ENCODE results near the gene TM4SF4.

The TM4SF4 gene

DNA sequence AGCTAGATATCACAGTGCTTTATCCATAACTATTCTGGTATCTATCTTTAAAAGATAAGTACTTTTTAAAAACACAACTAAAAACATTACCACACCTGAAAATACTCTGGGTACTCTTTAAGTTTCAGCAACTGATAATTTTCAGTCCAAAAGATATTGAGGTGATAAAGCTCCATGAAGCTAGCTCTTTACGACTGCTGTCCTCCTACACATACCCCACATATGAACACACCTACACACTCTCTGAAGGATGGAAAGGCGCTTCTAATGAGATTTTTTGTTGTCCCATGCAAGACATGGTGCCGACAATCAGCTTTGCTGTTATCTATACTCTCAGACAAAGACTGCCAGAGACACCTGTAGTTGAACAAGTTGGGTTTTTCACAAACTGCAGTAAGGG lies 19.1 kb upstream of the TM4SF4 start:
- no peak overlapping the region for H3K9ac ChIP-seq (ENCODE audit: low read length)
- H3K27me3 ChIP-seq (replicated peaks; ENCODE audit: control insufficient read depth, insufficient read depth, low read length): no peaks in the 10 kb centered on the region
- H3K4me3 ChIP-seq (ENCODE audit: low read length): no peak overlapping the region
- DNase-seq (ENCODE audit: low read depth): no peak
- H3K9me3 ChIP-seq (ENCODE audit: control insufficient read depth, low read length): peaks cover 5% of the 10 kb centered on the region
- H3K36me3 ChIP-seq (ENCODE audit: control insufficient read depth, insufficient read depth, low read length, severe bottlenecking): no peaks in the 10 kb centered on the region
- peaks cover 21% of the 10 kb centered on the region for H3K4me1 ChIP-seq (ENCODE audit: control insufficient read depth, insufficient read depth, low read length)

DNA sequence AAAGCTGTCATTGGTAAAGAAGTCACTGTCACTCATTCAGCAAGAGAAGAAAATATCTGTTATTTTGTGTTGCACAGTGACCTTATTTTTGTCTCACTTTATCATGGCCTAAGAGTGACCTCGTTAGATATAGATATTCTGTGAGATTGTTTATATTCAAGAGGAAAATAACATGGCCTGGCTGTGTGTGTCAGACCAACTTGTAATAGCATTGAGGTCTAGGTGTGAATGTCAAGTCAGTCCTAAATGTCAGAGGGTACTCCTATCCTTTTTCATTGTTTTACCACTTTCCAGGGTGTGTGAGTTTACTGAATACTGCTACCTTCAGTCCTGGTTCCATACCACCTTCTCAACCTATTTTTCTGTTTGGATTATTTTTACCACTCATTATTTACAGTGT lies 18.5 kb upstream of the TM4SF4 start:
- H3K4me1 ChIP-seq (ENCODE audit: control insufficient read depth, insufficient read depth, low read length): peaks cover 24% of the 10 kb centered on the region
- H3K4me3 ChIP-seq (ENCODE audit: low read length): no peak overlapping the region
- H3K9ac ChIP-seq (ENCODE audit: low read length): no peak overlapping the region
- H3K27me3 ChIP-seq (replicated peaks; ENCODE audit: control insufficient read depth, insufficient read depth, low read length): no peaks in the 10 kb centered on the region
- no peak for DNase-seq (ENCODE audit: low read depth)
- peaks cover 5% of the 10 kb centered on the region for H3K9me3 ChIP-seq (ENCODE audit: control insufficient read depth, low read length)
- no peaks in the 10 kb centered on the region for H3K36me3 ChIP-seq (ENCODE audit: control insufficient read depth, insufficient read depth, low read length, severe bottlenecking)

DNA sequence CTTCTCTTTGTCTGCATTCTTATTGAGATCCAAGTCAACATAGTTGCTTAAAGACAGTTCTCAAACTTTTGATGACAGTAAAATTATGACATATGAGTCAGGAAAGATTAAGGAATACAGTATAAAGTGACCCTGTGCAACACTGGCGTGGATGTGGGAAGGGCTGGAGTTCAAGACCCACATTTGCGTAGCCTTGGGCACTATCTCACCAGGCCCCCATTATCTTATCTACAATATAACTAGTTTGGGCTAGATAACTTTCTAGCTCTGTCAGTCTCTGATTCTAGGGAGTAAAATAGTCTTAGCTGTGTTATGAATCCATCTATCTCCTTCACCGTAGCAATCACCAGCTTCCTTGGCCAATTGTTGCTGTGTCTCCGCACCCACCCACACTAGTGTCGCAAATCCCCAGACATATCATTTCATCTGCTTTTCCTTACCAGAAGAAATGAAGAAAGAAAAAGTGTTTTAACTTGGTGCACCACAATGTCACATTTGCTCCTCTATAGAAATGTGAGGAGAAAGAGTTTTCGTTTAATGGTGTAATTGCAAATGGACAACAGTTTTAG lies 14.9 kb upstream of the TM4SF4 start:
- no peaks in the 10 kb centered on the region for H3K27me3 ChIP-seq (replicated peaks; ENCODE audit: control insufficient read depth, insufficient read depth, low read length)
- peak overlapping the region; percentile 42 for H3K4me3 ChIP-seq (ENCODE audit: low read length)
- H3K9ac ChIP-seq (ENCODE audit: low read length): peak overlapping the region; percentile 66
- H3K36me3 ChIP-seq (ENCODE audit: control insufficient read depth, insufficient read depth, low read length, severe bottlenecking): no peaks in the 10 kb centered on the region
- peaks cover 26% of the 10 kb centered on the region for H3K4me1 ChIP-seq (ENCODE audit: control insufficient read depth, insufficient read depth, low read length)
- DNase-seq (ENCODE audit: low read depth): no peak
- H3K9me3 ChIP-seq (ENCODE audit: control insufficient read depth, low read length): no peaks in the 10 kb centered on the region

DNA sequence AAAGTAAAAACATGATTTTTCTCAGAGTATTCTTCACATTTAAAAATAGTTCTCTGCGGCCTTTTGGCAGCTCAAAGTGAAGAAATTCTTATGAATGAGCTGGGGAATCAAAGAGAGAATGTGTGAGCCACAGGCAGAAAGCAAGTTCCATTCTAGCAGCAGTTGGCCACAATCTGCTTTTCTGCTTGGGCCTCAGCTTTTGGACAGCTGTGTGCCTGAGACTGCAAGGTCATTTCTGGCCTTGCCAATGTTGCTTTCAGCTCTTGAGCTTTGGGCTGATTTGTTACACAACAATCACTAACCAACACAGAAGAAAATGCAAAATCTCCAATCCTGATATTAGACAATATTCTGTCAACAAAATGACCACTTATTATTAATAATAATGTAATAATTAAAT lies 14.4 kb upstream of the TM4SF4 start:
- peak overlapping the region; percentile 66 for H3K9ac ChIP-seq (ENCODE audit: low read length)
- no peak for DNase-seq (ENCODE audit: low read depth)
- H3K9me3 ChIP-seq (ENCODE audit: control insufficient read depth, low read length): no peaks in the 10 kb centered on the region
- no peaks in the 10 kb centered on the region for H3K36me3 ChIP-seq (ENCODE audit: control insufficient read depth, insufficient read depth, low read length, severe bottlenecking)
- H3K27me3 ChIP-seq (replicated peaks; ENCODE audit: control insufficient read depth, insufficient read depth, low read length): no peaks in the 10 kb centered on the region
- peak overlapping the region; percentile 42 for H3K4me3 ChIP-seq (ENCODE audit: low read length)
- peaks cover 21% of the 10 kb centered on the region for H3K4me1 ChIP-seq (ENCODE audit: control insufficient read depth, insufficient read depth, low read length)

DNA sequence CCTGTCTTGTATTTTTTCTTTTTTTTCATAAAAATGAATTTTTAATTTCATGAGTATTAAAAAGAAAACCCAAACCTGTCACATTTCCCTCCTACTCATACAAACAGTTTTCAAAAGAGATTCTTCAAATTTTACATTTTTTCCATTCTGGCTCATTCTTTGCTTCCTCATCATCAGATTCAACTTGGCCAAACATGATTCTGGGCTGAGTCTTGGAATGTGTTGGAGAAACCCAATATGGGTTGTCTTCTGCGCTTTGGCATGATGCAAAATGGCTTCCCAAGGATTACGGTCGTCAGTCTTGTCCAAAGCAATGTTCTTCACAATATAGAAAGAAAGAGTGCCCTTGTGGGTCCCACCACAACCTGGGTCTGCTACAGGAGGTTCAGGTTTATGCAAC lies 12.4 kb upstream of the TM4SF4 start:
- H3K27me3 ChIP-seq (replicated peaks; ENCODE audit: control insufficient read depth, insufficient read depth, low read length): no peaks in the 10 kb centered on the region
- no peak for DNase-seq (ENCODE audit: low read depth)

DNA sequence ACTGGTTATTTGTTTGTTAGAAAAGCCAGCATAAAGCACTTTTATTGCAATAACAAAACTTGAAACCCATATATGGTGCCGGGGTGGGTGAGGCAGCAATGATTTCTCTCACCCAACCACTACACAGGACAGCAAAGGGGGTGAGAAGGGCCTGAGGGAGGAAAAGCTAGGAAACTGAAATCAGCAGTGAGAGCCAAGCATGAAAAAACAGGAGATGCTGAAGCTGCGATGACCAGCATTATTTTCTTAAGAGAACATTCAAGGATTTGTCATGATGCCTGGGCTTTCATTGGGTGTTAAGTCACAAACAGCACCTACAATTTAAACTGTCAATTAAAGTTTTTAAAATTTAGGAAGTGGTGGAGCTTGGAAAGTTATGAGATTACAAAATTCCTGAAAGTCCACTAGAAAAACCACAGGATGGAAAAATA lies 11.9 kb upstream of the TM4SF4 start:
- peak; percentile 66 for DNase-seq (ENCODE audit: low read depth)
- no peaks in the 10 kb centered on the region for H3K36me3 ChIP-seq (ENCODE audit: control insufficient read depth, insufficient read depth, low read length, severe bottlenecking)
- no peak overlapping the region for H3K9ac ChIP-seq (ENCODE audit: low read length)
- no peaks in the 10 kb centered on the region for H3K9me3 ChIP-seq (ENCODE audit: control insufficient read depth, low read length)
- peaks cover 44% of the 10 kb centered on the region for H3K4me1 ChIP-seq (ENCODE audit: control insufficient read depth, insufficient read depth, low read length)
- H3K27me3 ChIP-seq (replicated peaks; ENCODE audit: control insufficient read depth, insufficient read depth, low read length): no peaks in the 10 kb centered on the region
- no peak overlapping the region for H3K4me3 ChIP-seq (ENCODE audit: low read length)

More for the DNA sequence above, 12.4 kb upstream of the TM4SF4 start:
- no peak overlapping the region for H3K4me3 ChIP-seq (ENCODE audit: low read length)
- no peaks in the 10 kb centered on the region for H3K36me3 ChIP-seq (ENCODE audit: control insufficient read depth, insufficient read depth, low read length, severe bottlenecking)
- peaks cover 38% of the 10 kb centered on the region for H3K4me1 ChIP-seq (ENCODE audit: control insufficient read depth, insufficient read depth, low read length)
- H3K9ac ChIP-seq (ENCODE audit: low read length): no peak overlapping the region
- no peaks in the 10 kb centered on the region for H3K9me3 ChIP-seq (ENCODE audit: control insufficient read depth, low read length)

DNA sequence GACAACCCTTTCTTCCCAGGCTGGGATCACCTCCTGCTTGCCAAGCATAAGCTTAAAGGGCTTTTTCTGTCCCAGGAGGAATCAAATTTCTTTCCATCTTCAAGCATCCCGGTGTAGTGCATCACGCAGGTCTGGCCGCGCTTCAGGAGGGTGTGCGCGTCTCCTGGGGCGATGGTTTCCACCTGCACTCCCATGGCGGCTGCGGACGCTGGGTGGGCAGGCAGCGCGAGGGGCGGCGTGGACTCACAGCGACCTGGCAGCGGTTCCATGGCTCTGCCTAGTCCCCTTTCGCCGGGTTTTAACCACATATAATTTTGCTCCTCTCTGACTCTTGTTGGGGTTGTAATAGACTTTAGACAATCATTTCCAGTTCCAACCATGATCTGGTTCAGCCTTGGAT lies 10.6 kb upstream of the TM4SF4 start:
- no peaks in the 10 kb centered on the region for H3K27me3 ChIP-seq (replicated peaks; ENCODE audit: control insufficient read depth, insufficient read depth, low read length)
- H3K4me3 ChIP-seq (ENCODE audit: low read length): no peak overlapping the region
- H3K9ac ChIP-seq (ENCODE audit: low read length): no peak overlapping the region
- H3K4me1 ChIP-seq (ENCODE audit: control insufficient read depth, insufficient read depth, low read length): peaks cover 55% of the 10 kb centered on the region
- no peaks in the 10 kb centered on the region for H3K36me3 ChIP-seq (ENCODE audit: control insufficient read depth, insufficient read depth, low read length, severe bottlenecking)
- H3K9me3 ChIP-seq (ENCODE audit: control insufficient read depth, low read length): no peaks in the 10 kb centered on the region
- DNase-seq (ENCODE audit: low read depth): no peak

DNA sequence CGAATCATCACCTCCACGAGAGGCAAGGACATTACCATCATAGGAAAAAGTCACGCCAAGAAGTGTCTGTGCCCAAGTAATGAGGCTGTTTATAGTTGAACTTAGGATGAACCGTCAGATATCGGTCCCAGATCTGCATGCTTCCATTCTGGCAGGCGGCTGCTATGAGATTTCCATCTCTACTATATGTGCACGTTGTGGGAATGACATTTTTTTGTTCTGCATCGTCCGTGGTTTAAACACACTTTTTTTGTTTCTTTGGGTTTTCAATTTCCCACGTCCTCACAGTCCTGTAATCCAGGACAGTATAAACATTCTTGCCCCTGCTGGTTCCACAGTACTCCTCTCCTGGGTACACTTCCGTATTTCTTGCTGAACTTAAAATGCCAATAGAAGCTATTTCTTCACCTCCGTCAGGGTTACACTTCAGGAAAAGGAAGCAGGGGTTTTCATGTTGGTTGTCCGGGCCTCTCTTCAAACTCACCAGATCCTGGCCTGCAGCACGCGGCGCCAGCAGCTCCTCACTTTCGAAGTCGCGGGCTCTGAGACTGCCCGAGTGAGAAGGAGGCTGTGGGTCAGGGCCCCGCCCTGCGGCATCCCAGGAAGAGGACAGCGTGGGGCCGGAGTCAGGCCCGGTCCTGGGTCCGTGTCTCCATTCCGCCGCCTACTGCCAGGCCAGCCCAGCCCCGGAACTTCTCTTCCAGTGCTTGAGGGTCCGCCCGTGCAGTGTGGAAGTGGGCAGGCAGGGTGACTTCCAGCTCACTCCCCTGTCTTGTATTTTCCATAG lies 9.8 kb upstream of the TM4SF4 start:
- Histone ChIP-seq H3K27me3 (replicated peaks; ENCODE audit: control insufficient read depth, insufficient read depth, low read length) (no peaks in the 10 kb centered on the region), H3K4me1 (ENCODE audit: control insufficient read depth, insufficient read depth, low read length) (peaks cover 49% of the 10 kb centered on the region), H3K9me3 (ENCODE audit: control insufficient read depth, low read length) (no peaks in the 10 kb centered on the region)

DNA sequence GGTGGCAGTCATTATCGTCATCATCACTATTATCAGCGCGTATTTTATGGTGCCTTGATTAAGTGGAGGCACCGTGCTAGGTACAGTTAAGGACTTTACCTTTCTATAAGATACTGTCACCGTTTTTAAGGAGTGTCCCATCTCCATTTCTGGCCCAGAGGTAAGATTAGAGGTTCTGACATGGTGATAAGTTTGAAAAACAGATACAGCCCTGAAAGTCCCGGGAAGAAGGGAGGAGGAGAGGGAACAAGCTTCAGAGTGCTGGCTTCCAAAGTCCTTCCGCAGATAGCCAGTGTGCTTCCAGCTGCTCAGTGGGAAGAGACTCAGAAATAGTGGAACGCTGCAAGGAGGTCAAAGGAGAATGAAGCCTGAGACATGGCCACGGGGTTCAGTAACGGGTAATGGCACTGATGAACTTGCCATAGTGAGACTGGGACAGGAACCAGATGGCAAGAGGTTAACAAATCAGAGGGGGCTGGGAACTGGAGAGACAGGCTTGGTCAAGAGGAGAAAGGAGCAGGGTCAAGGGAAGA lies 9.1 kb upstream of the TM4SF4 start:
- Histone ChIP-seq H3K4me1 (ENCODE audit: control insufficient read depth, insufficient read depth, low read length) (peaks cover 49% of the 10 kb centered on the region), H3K9me3 (ENCODE audit: control insufficient read depth, low read length) (no peaks in the 10 kb centered on the region), H3K27me3 (replicated peaks; ENCODE audit: control insufficient read depth, insufficient read depth, low read length) (no peaks in the 10 kb centered on the region), H3K9ac (ENCODE audit: low read length) (peak overlapping the region; percentile 54), H3K4me3 (ENCODE audit: low read length) (no peak overlapping the region), H3K36me3 (ENCODE audit: control insufficient read depth, insufficient read depth, low read length, severe bottlenecking) (no peaks in the 10 kb centered on the region)
- no peak for DNase-seq (ENCODE audit: low read depth)

More for the DNA sequence above, 9.8 kb upstream of the TM4SF4 start:
- Histone ChIP-seq H3K36me3 (ENCODE audit: control insufficient read depth, insufficient read depth, low read length, severe bottlenecking) (no peaks in the 10 kb centered on the region), H3K9ac (ENCODE audit: low read length) (no peak overlapping the region), H3K4me3 (ENCODE audit: low read length) (no peak overlapping the region)
- no peak for DNase-seq (ENCODE audit: low read depth)

DNA sequence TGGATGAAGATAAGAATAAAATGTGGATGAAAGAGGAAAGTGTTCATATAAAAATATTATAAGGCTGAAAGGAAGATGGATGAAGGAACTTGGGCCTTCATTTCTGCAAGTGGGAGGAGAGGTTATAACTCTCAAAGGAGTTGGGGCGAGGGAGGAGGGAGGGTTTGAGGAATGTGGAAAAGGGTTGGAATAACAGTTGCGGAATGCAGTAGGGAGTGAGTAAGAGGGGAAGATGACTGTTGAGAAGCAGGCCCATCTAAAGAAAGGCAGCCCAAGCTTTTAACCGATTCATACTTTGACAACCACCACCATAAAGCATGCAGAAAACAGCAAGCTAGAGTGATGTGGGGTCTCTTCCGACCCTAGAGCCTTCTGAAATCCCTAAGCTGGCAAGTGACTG lies 8.3 kb upstream of the TM4SF4 start:
- H3K4me1 ChIP-seq (ENCODE audit: control insufficient read depth, insufficient read depth, low read length): peaks cover 50% of the 10 kb centered on the region
- peak; percentile 82 for DNase-seq (ENCODE audit: low read depth)

DNA sequence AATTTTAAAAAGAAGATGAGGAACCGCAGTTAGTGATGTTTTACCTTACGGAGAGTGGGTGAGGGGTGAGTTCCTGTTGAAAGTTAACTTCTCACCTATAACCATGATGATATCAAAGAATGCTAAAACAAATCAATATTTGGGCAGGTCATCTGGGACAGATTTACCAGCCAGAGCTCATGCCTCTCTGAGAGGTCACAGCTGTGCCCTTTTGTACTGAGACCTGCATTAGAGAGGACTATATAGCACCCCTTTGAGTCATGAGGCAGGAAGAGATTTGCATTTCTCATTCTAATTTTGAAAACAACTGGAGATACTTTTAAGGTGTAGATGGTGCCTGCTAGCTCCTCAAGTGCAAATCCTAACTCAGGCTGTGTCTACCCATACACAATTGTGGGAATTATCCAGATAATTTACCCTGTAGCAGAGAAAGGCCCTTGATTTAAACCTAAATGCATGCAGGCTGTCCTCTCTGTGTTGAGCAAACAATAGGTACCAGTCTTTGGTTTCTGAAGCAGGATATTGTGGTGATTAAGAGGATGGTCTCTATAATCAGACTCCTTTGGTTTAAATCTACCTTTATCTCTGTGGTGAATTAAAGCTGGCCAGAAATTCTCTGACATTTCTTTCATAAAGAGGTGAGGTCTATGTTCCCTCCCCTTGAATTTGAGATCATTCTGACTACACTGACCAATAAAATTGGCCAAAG lies 5.8 kb upstream of the TM4SF4 start:
- DNase-seq (ENCODE audit: low read depth): no peak
- Histone ChIP-seq H3K4me1 (ENCODE audit: control insufficient read depth, insufficient read depth, low read length) (peaks cover 71% of the 10 kb centered on the region), H3K36me3 (ENCODE audit: control insufficient read depth, insufficient read depth, low read length, severe bottlenecking) (no peaks in the 10 kb centered on the region)

More for the DNA sequence above, 8.3 kb upstream of the TM4SF4 start:
- H3K9me3 ChIP-seq (ENCODE audit: control insufficient read depth, low read length): no peaks in the 10 kb centered on the region
- H3K9ac ChIP-seq (ENCODE audit: low read length): peak overlapping the region; percentile 62
- H3K27me3 ChIP-seq (replicated peaks; ENCODE audit: control insufficient read depth, insufficient read depth, low read length): no peaks in the 10 kb centered on the region
- no peaks in the 10 kb centered on the region for H3K36me3 ChIP-seq (ENCODE audit: control insufficient read depth, insufficient read depth, low read length, severe bottlenecking)
- no peak overlapping the region for H3K4me3 ChIP-seq (ENCODE audit: low read length)

More for the DNA sequence above, 5.8 kb upstream of the TM4SF4 start:
- no peaks in the 10 kb centered on the region for H3K9me3 ChIP-seq (ENCODE audit: control insufficient read depth, low read length)
- H3K9ac ChIP-seq (ENCODE audit: low read length): peak overlapping the region; percentile 41
- H3K4me3 ChIP-seq (ENCODE audit: low read length): no peak overlapping the region
- no peaks in the 10 kb centered on the region for H3K27me3 ChIP-seq (replicated peaks; ENCODE audit: control insufficient read depth, insufficient read depth, low read length)

All from adipocyte (in vitro differentiated cells).